ENCODE measurements around the gene DCAF12. TPM values are rescaled to one million over a fixed set of nuclear protein-coding genes. Genes with fewer than 3 reads are reported as not detected.

Gene DCAF12
- polyA plus RNA-seq, 1 donor (not counting 4 experiments of a cell fraction or from before 2014, with no cell fraction given) = 33.0 TPM

DNA sequence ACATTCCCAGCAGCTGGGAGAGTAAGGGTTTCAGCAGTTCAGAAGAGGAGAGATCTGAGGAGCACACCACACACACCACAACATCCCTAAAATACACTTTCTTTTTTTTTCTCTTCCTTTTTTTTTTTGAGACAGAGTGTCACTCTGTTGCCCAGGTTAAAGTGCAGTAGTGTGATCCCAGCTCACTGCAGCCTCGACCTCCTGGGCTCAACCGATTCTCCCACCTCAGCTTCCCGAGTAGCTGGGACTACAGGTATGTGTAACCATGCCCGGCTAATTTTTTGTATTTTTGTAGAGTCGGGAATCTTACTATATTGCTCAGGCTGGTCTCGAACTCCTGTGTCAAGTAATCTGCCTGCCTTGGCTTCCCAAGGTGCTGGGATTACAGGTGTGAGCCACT is 42.6 kb upstream of the DCAF12 start:
- no peak for DNase-seq (ENCODE audit: low read depth, low spot score)
- no peak for FAIRE-seq
- no peaks in the 10 kb centered on the region for H4K20me1 ChIP-seq (ENCODE audit: control insufficient read depth, extremely low read depth, insufficient read depth, low read length)
- H3K36me3 ChIP-seq (ENCODE audit: control insufficient read depth in 2 of 2, extremely low read depth in 1 of 2, insufficient read depth in 2 of 2, low read length in 2 of 2) = no peaks in the 10 kb centered on the region
- H3K4me2 ChIP-seq (ENCODE audit: control insufficient read depth, extremely low read depth, insufficient read depth, low read depth, low read length) = no peak overlapping the region
- H3K27ac ChIP-seq (ENCODE audit: control insufficient read depth, insufficient read depth, low read length) = no peak overlapping the region
- no peaks in the 10 kb centered on the region for H3K79me2 ChIP-seq (ENCODE audit: control insufficient read depth, insufficient read depth, low read length)
- no peak overlapping the region for H3K9ac ChIP-seq (ENCODE audit: control insufficient read depth, extremely low read depth, insufficient read depth, low read length)
- H3K27me3 ChIP-seq (ENCODE audit: control insufficient read depth, extremely low read depth, insufficient read depth, low read length) = no peaks in the 10 kb centered on the region
- no peaks in the 10 kb centered on the region for H3K9me3 ChIP-seq (ENCODE audit: control insufficient read depth, low read depth, low read length)
- no peak for TF ChIP-seq EZH2 (IDR thresholded peaks at IDR 0.05; ENCODE audit: low read length)
- no peak for TF ChIP-seq CTCF (optimal IDR thresholded peaks at IDR 0.05 in 1 of 3, IDR thresholded peaks at IDR 0.05 in 1 of 3, conservative IDR thresholded peaks at IDR 0.05 in 1 of 3; ENCODE audit: extremely low read depth in 1 of 3, insufficient read depth in 2 of 3, low read length in 3 of 3)
- no peaks in the 10 kb centered on the region for H3K9me1 ChIP-seq (ENCODE audit: control insufficient read depth, extremely low read depth, insufficient read depth, low read length)
- no peaks in the 10 kb centered on the region for H3K4me1 ChIP-seq (ENCODE audit: control insufficient read depth, extremely low read depth, insufficient read depth, low read length)
- dilution Hi-C loops (cut with MboI; ENCODE audit: extremely low pct_ligation_motif_present, low sequenced_read_pairs) = no loop called here
- no peak overlapping the region for H3K4me3 ChIP-seq (ENCODE audit: control insufficient read depth in 2 of 3, extremely low read depth in 1 of 3, insufficient read depth in 2 of 3, low read depth in 1 of 3, low read length in 3 of 3)
- no peak overlapping the region for H2AFZ ChIP-seq (ENCODE audit: control insufficient read depth, low read length)

DNA sequence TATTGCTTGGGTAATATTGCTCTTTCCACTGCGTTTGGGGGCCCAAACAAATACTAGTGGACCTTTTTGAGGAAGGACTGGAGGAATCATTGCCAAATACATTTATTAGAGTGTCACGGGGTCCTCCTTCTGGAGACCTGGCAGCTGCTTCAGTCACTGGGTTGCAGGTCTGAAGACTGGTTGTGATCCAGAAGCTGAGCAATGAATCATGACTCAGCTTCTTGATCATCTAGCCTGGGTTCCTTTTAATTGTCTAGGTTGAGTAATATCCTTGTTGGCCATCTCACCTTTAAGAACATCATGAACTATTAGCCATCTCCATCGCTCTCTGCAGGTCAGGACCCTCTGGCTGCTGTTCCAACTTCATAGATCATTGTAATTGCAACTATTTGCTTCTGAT is 36.9 kb upstream of the DCAF12 start:
- dilution Hi-C loops (cut with MboI; ENCODE audit: extremely low pct_ligation_motif_present, low sequenced_read_pairs) = no loop called here
- H3K4me2 ChIP-seq (ENCODE audit: control insufficient read depth, extremely low read depth, insufficient read depth, low read depth, low read length) = peak overlapping the region; percentile 6
- H3K27ac ChIP-seq (ENCODE audit: control insufficient read depth, insufficient read depth, low read length) = peak overlapping the region; percentile 16
- H3K36me3 ChIP-seq (ENCODE audit: control insufficient read depth in 2 of 2, extremely low read depth in 1 of 2, insufficient read depth in 2 of 2, low read length in 2 of 2) = no peaks in the 10 kb centered on the region
- peak; percentile 94 for FAIRE-seq
- no peaks in the 10 kb centered on the region for H3K27me3 ChIP-seq (ENCODE audit: control insufficient read depth, extremely low read depth, insufficient read depth, low read length)
- no peak overlapping the region for H2AFZ ChIP-seq (ENCODE audit: control insufficient read depth, low read length)
- no peaks in the 10 kb centered on the region for H3K9me1 ChIP-seq (ENCODE audit: control insufficient read depth, extremely low read depth, insufficient read depth, low read length)
- H3K4me3 ChIP-seq (ENCODE audit: control insufficient read depth in 2 of 3, extremely low read depth in 1 of 3, insufficient read depth in 2 of 3, low read depth in 1 of 3, low read length in 3 of 3) = no peak overlapping the region
- DNase-seq (ENCODE audit: low read depth, low spot score) = no peak
- no peaks in the 10 kb centered on the region for H4K20me1 ChIP-seq (ENCODE audit: control insufficient read depth, extremely low read depth, insufficient read depth, low read length)
- no peaks in the 10 kb centered on the region for H3K9me3 ChIP-seq (ENCODE audit: control insufficient read depth, low read depth, low read length)
- TF ChIP-seq CTCF (optimal IDR thresholded peaks at IDR 0.05 in 1 of 3, IDR thresholded peaks at IDR 0.05 in 1 of 3, conservative IDR thresholded peaks at IDR 0.05 in 1 of 3; ENCODE audit: extremely low read depth in 1 of 3, insufficient read depth in 2 of 3, low read length in 3 of 3) = no peak
- no peak for TF ChIP-seq EZH2 (IDR thresholded peaks at IDR 0.05; ENCODE audit: low read length)
- H3K79me2 ChIP-seq (ENCODE audit: control insufficient read depth, insufficient read depth, low read length) = no peaks in the 10 kb centered on the region
- H3K4me1 ChIP-seq (ENCODE audit: control insufficient read depth, extremely low read depth, insufficient read depth, low read length) = peaks cover 25% of the 10 kb centered on the region
- H3K9ac ChIP-seq (ENCODE audit: control insufficient read depth, extremely low read depth, insufficient read depth, low read length) = no peak overlapping the region

Measured in keratinocyte (primary cell).